ENCODE results near the gene CYP2A6. TPM values are rescaled to one million over a fixed set of nuclear protein-coding genes. Genes with fewer than 3 reads are reported as not detected.
A peak's percentile ranks its signal among the peaks of the same experiment; 100 is the strongest.
"Not testable (repeated sequence)": the region's sequence is repeated elsewhere in the genome, so short reads cannot be mapped to it uniquely, and the experiment has no call there.

The CYP2A6 gene
- total and polyA plus RNA-seq, 2 of the 4 experiments (the other 2 are of a cell fraction), result not detected

DNA sequence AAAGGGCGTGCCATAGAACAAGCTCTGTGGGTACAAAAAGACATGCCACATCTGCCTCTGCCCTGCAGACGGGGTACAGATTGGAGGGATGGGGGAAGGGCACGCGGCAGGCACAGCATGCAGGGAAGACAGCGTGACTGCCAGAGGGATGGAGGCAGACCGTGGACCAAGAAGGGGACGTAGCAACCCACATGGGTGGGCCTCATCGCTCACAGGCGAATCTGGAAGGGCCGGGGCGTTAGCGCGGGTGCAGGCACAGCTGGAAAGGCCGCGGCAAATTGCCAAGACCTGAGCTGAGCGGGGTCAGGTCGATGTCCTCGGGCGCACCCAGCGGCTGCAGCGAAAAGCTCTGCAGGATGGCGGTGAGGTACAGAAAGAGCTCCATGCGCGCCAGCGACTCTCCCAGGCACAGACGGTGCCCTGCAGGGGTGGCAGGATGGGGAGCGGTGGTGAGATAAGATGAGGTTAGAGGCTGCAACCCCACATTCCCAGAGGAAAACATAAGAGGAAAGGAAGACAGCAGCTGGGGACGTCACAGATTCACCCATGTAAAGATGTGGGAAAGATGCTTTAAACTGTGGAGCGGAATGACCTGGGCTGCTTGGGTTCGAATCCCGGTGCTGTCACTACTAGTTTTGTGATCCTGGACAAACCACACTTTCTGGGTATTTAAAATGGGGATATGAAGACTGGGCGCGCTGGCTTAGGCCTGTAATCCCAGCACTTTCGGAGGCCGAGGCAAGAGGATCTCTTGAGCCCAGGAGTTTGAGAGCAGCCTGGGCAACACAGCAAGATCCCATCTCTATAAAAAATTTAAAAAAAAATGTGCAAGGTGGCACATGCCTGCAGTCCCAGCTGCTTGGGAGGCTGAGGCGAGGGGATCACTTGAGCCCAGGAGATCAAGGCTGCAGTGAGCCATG lies 31.5 kb downstream of the CYP2A6 start:
- H3K9me3 ChIP-seq (ENCODE audit: control insufficient read depth, insufficient read depth, low read length); H4K5ac ChIP-seq (ENCODE audit: low read depth, low read length); H3K4me3 ChIP-seq (ENCODE audit: insufficient read depth, low read depth, low read length); H2AK9ac ChIP-seq (replicated peaks; ENCODE audit: low read depth, low read length, poor library complexity); H3K79me1 ChIP-seq (ENCODE audit: low read depth in 1 of 2, low read length in 2 of 2); H3K27ac ChIP-seq (ENCODE audit: insufficient read depth, low read length); intact Hi-C loops (cut with micrococcal nuclease); H2BK5ac ChIP-seq (ENCODE audit: low read depth, low read length, poor library complexity, severe bottlenecking); in situ Hi-C loops (cut with MboI; ENCODE audit: low sequenced_read_pairs); H2BK120ac ChIP-seq (ENCODE audit: low read depth, low read length); H3K23ac ChIP-seq (ENCODE audit: low read depth, low read length); H3K9me1 ChIP-seq (ENCODE audit: insufficient read depth, low read length); H3K36me3 ChIP-seq (ENCODE audit: control insufficient read depth, insufficient read depth, low read length); H3K9ac ChIP-seq (ENCODE audit: low read depth, low read length); BruUV-seq (replicated peaks); dilution Hi-C loops (cut with HindIII; ENCODE audit: low sequenced_read_pairs, unreplicated experiment); H4K20me1 ChIP-seq (ENCODE audit: insufficient read depth, low read length); H3K56ac ChIP-seq (ENCODE audit: extremely low read depth, insufficient read depth, low read length); H3K27me3 ChIP-seq (ENCODE audit: control insufficient read depth, insufficient read depth, low read length); POLR2A ChIA-PET (ENCODE audit: unreplicated experiment); H3K18ac ChIP-seq (ENCODE audit: low read depth, low read length): not testable (repeated sequence)
- Histone ChIP-seq H3K4me2 (ENCODE audit: low read depth, low read length) (peak overlapping the region; percentile 37), H2BK15ac (ENCODE audit: low read depth, low read length) (0 out of 3 replicates have a peak overlapping the region, but pooled peaks have one; percentile 48), H2AK5ac (ENCODE audit: low read depth, low read length) (peak overlapping the region; percentile 82; the same call in 1 of the 2 replicates), H4K8ac (ENCODE audit: low read depth in 2 of 2, low read length in 2 of 2) (peak overlapping the region in 1 of 2 experiments; percentile 49; a peak in 2 of 4 replicates), H2BK20ac (ENCODE audit: low read depth, low read length) (peak overlapping the region; percentile 9; the same call in 1 of the 2 replicates), H2AFZ (replicated peaks; ENCODE audit: low read length, poor library complexity) (peak overlapping the region; percentile 82), H3K4ac (ENCODE audit: low read depth, low read length) (peak overlapping the region; percentile 64), H3K14ac (replicated peaks; ENCODE audit: low read depth, low read length) (0 out of 2 replicates have a peak overlapping the region, but pooled peaks have one; percentile 13), H4K91ac (ENCODE audit: insufficient read depth, low read depth, low read length) (peak overlapping the region; percentile 49; the same call in 1 of the 2 replicates), H3K4me1 (ENCODE audit: control insufficient read depth, insufficient read depth, low read length) (peaks cover 13% of the 10 kb centered on the region)
- no CpG with 5 or more reads among the region's 36 CpGs for WGBS, 2 experiments (ENCODE audit: extremely low coverage in 2 of 2, insufficient read length in 1 of 2)
- DNase-seq, result peak; percentile 48
- ATAC-seq (ENCODE audit: low read depth), result peak; percentile 71
- CTCF ChIA-PET, result interaction anchor here (0.9 to 3.0 kb wide), 2 partner anchors 156 to 167 kb away, joined by 4 to 10 read pairs; no protein-coding TSS in a partner anchor
- TF ChIP-seq, protein P1, sequence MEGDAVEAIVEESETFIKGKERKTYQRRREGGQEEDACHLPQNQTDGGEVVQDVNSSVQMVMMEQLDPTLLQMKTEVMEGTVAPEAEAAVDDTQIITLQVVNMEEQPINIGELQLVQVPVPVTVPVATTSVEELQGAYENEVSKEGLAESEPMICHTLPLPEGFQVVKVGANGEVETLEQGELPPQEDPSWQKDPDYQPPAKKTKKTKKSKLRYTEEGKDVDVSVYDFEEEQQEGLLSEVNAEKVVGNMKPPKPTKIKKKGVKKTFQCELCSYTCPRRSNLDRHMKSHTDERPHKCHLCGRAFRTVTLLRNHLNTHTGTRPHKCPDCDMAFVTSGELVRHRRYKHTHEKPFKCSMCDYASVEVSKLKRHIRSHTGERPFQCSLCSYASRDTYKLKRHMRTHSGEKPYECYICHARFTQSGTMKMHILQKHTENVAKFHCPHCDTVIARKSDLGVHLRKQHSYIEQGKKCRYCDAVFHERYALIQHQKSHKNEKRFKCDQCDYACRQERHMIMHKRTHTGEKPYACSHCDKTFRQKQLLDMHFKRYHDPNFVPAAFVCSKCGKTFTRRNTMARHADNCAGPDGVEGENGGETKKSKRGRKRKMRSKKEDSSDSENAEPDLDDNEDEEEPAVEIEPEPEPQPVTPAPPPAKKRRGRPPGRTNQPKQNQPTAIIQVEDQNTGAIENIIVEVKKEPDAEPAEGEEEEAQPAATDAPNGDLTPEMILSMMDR (conservative IDR thresholded peaks at IDR 0.05; ENCODE audit: low read depth, low read length), result peak; percentile 34

Measured in IMR-90 (cell line).